T1000 (cell line): ENCODE measurements around the gene MDFIC2.

ENCODE experiments used
- DNase-seq: peaks from one replicate; lab custom pipeline; 2025; ENCODE audit warnings: mixed read lengths; lab: John Stamatoyannopoulos, UW

Gene MDFIC2

DNA sequence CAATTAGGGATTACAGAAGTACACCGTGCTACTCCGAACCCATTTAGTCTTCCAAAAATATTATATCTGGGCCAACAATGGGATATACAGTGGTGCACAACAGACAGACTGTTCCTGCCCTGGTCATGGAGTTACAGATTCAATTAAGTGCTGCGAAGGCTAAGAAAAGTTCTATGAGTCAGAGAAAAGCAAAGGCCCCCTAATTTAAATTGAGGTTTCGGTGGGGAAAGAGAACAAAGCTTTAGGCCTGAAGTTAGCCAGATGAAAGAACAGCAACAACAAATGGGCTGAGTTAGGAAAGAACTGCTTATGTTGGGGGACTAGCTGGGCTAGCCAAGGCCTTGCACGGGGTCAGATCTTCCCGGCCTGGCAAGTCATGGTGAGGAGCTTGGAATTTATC is 131.8 kb downstream of the MDFIC2 start:
- no peak for DNase-seq

DNA sequence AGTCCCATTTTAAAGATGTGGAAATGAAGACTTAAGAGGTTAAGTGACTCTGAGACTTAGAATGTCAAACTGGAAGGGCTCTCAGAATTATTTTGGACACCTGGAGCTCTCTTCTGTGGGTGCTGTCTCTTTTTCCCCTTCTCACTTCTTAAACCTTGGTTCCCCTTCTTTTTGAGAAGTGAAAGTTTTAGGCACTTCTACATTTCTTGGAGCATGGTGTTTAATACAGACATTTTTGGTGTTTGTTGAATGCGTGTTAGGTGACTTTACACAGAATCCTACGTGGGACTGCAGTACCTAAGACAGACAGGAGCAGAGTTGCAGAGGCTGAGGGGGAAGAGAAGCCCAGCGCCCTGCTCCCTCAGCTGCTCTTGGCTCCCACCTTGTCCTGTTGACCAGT is 133.3 kb downstream of the MDFIC2 start:
- DNase-seq: no peak

DNA sequence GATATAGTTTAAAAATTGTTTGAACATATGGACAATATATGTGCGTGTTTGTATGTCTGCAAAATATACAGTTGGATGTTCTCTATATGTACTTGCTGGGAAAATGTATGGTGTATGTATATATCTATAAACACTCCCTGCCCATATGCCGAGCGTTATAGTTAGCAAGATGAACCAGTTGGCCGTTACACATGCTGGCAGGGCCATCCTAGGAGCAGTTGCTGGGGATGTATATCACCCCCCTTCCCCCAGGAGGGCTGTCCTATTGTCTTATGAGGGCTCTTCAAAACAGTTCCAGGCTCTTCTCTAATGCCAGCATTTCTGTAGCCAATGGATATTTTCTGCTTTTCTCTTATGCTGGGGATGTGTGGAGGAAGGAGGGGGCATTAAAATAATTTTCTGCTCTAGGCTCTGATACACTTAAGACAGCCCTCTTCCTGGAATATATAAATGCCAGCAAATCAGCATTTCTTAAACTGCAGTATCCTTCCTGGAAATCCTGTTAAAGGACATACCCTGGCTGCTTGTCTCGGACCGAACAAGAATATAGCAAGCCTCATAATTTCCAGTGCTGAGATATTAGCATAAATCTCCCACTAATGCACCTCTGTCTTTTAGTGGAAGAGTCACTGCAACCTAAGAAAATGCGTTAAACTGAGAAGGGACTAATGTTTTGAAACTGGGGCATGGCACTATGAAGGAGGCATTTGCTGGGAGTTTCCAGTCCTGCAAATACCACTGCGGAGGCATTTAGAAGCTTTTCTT is 134.4 kb downstream of the MDFIC2 start:
- no peak for DNase-seq

DNA sequence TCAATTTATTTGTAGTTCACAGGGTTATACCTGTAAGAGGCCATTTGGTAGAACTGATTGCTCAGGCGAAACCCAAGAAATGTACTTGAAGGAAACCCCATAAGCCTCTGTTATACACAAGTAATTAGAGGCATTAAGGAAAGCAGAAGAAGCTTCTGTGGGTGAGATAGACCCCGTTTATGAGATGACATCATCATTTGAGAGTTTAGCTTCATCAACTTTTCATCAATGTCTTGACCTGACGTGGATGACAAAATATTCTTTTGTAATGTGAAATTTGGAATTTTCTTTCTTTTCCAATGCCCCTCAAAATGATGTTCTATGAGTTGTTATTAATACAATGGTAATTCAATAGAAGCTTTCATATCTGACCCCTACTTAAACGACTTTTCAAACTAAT is 136.2 kb downstream of the MDFIC2 start:
- DNase-seq: no peak

DNA sequence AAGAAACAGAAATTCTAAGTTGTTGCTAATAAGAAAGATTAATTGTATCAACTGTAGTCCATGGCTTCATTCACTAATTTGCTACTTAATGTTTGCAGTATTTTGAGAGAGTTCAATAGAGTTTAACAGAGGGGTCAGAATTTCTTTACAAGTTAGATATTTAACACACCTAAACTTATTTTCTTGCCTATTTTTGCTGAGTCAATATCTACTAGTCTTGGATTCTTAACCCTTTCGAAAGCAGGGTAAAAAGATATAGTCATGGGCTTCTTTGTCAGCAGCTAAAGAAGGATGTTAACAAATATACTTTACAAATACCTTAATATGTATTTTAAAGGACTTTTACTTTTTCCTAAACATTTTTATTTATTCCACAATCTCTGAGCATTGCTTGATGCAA is 155.6 kb downstream of the MDFIC2 start:
- no peak for DNase-seq

DNA sequence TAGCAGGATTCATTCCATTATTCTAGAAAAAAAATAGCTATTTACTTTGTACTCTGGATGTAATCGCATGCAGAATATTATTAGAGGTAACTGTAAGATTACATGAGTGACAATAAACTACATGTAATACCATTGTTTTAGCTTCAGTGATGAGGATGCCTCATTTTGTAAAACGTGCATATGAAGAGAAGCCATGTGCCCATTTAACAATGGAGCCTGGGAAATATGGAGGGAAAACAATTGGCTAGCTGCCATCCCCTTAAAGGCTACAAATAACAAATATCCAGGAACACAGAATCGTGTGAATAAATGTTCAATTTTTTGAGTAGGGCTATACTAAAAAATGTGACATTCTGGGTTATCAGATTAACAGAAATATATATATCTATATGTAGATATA is 161.8 kb downstream of the MDFIC2 start:
- DNase-seq: no peak

DNA sequence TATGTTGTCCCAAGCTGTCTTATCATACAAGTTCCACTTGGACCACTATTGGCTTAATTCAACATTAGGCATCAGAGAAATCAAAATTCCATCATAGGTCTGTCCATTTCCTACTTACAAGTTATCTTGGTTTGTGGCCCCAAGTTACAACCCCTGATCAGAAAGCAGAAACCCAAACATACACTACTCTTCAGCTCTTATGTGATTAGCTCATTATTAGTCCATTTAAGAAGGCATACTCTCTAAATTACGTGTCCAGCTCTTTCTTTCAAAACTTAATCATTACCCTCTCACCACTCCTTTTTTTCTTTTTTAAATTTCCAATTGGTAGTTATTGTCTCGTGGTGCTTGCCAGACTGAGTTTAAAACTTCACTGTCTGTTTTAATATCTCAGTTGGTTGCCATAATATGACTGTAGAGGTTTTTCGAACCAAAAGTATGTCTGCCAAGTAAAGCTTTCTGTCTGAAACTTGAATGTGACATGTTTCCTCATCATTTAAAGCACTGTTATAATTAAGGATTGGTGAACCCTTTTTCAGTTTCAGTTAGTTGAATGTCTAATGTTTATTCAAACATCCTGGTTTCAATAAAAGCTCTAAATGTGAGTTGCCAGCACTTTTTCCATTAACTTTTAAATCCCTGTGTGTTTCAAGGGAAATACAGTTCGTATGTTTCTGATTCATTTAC is 162.6 kb downstream of the MDFIC2 start:
- no peak for DNase-seq
